K562 (cell line): ENCODE results near the gene CISTR. TPM values are rescaled to one million over a fixed set of nuclear protein-coding genes. Genes with fewer than 3 reads are reported as not detected.

Experiments
- ELF4 ChIP-seq: fragments of 450-650 bp; formaldehyde crosslinking; IDR thresholded peaks from 2 replicates; pipeline ENCODE4 v1.4.0; 2022; ENCODE audit warnings: missing genetic modification characterization
- FUS ChIP-seq: fragments of 200-400 bp; formaldehyde crosslinking; optimal IDR thresholded peaks from 2 replicates; pipeline ENCODE3; 2017; ENCODE audit warnings: low read depth, low read length
- HNRNPLL ChIP-seq: fragments of 200-400 bp; formaldehyde crosslinking; IDR thresholded peaks from 2 replicates; pipeline ENCODE4 v1.6.1; 2017; ENCODE audit warnings: low read length, low read depth, mild to moderate bottlenecking; ENCODE audit not compliant: poor library complexity, severe bottlenecking
- ILF3 ChIP-seq: fragments of 450-650 bp; IDR thresholded peaks from 2 replicates; pipeline ENCODE4 v1.6.1; 2018; ENCODE audit warnings: antibody characterized with exemption, mild to moderate bottlenecking, moderate library complexity, borderline replicate concordance
- JUN ChIP-seq, 2 experiments: sonication (generic) in 1 of 2; formaldehyde crosslinking in 1 of 2; IDR thresholded peaks; 2 replicates each; pipeline versions ENCODE4 v1.6.1 to v1.8.0; 2012 to 2022; ENCODE audit warnings: borderline replicate concordance in 2 of 2, mild to moderate bottlenecking in 2 of 2, improper control_type of control experiment in 1 of 2, low read depth in 1 of 2, low read length in 1 of 2, missing genetic modification reagents in 1 of 2
- MIER1 ChIP-seq: fragments of 450-650 bp; IDR thresholded peaks from 2 replicates; pipeline ENCODE4 v1.6.1; 2016; ENCODE audit warnings: antibody characterized with exemption, mild to moderate bottlenecking, low read depth
- MYBL2 ChIP-seq, 2 experiments: fragments of 450-650 bp in 1 of 2; sonication (generic) in 1 of 2; formaldehyde crosslinking in 1 of 2; IDR thresholded peaks; 2 replicates each; pipeline versions ENCODE4 v1.6.1 to v1.8.1; 2017 to 2022; ENCODE audit warnings: borderline replicate concordance in 1 of 2, inconsistent platforms in 1 of 2, low read depth in 1 of 2, mild to moderate bottlenecking in 1 of 2, missing genetic modification reagents in 1 of 2, moderate library complexity in 1 of 2
- MYC ChIP-seq, 2 experiments: fragments of 250-450 bp in 1 of 2; sonication (Bioruptor Pico) in 1 of 2; IDR thresholded peaks; 2 replicates each; pipeline versions ENCODE4 v1.5.1 to v1.6.1; 2012 to 2021; ENCODE audit warnings: low read depth in 2 of 2, borderline replicate concordance in 1 of 2, improper control_type of control experiment in 1 of 2, low read length in 1 of 2, mild to moderate bottlenecking in 1 of 2, moderate library complexity in 1 of 2
- ZBTB8A ChIP-seq: fragments of 450-650 bp; IDR thresholded peaks from 2 replicates; pipeline ENCODE4 v1.6.1; 2018; ENCODE audit warnings: mild to moderate bottlenecking, moderate library complexity; ENCODE audit not compliant: partially characterized antibody
- ZNF274 ChIP-seq: IDR thresholded peaks from 2 replicates; pipeline ENCODE4 v1.6.1; 2011; ENCODE audit warnings: low read depth, mild to moderate bottlenecking, low read length, moderate library complexity, borderline replicate concordance
- polyA plus RNA-seq, 8 experiments: library from polyadenylated mRNA; depleted of rRNA in 4 of 8; stranded (reverse) in 5 of 8; unstranded in 3 of 8; fragments of >200 nt; fragmentation: Nextera tagmentation in 2 of 8; fragmentation: Illumina TruSeq in 1 of 8; extraction: Ambion mirVana in 2 of 8; extraction: Trizol in 1 of 8; gene quantifications; 2 replicates each; pipeline versions ENCODE4 v1.2.1 to v1.2.3, GENCODE V29; 2011 to 2014; ENCODE audit warnings: inconsistent platforms in 1 of 8, missing spikeins in 1 of 8
- total RNA-seq, 7 experiments: library from RNA; depleted of rRNA in 6 of 7; stranded (reverse); fragments of >200 nt in 6 of 7; fragmentation: Illumina TruSeq in 2 of 7; extraction: Trizol in 2 of 7; gene quantifications; 2 replicates each; pipeline versions ENCODE4 v1.2.1 to v1.2.3, GENCODE V29; 2011 to 2021; ENCODE audit warnings: low replicate concordance in 1 of 7
- TF ChIP-seq, protein P1 (sequence below): fragments of 450-650 bp; IDR thresholded peaks from 2 replicates; pipeline ENCODE4 v1.6.1; 2016; ENCODE audit warnings: mild to moderate bottlenecking, moderate library complexity
- TF ChIP-seq, protein P2 (sequence below): fragments of 450-650 bp; conservative IDR thresholded peaks from 2 replicates; pipeline ENCODE4 v1.6.1; 2016; ENCODE audit warnings: missing genetic modification characterization, low read depth, mild to moderate bottlenecking, missing compliant biosample characterization, moderate library complexity

The CISTR gene
- total and polyA plus RNA-seq, 9 of the 15 experiments (the other 6 are each of a cell fraction or from before 2014, with no cell fraction given) = not detected

DNA sequence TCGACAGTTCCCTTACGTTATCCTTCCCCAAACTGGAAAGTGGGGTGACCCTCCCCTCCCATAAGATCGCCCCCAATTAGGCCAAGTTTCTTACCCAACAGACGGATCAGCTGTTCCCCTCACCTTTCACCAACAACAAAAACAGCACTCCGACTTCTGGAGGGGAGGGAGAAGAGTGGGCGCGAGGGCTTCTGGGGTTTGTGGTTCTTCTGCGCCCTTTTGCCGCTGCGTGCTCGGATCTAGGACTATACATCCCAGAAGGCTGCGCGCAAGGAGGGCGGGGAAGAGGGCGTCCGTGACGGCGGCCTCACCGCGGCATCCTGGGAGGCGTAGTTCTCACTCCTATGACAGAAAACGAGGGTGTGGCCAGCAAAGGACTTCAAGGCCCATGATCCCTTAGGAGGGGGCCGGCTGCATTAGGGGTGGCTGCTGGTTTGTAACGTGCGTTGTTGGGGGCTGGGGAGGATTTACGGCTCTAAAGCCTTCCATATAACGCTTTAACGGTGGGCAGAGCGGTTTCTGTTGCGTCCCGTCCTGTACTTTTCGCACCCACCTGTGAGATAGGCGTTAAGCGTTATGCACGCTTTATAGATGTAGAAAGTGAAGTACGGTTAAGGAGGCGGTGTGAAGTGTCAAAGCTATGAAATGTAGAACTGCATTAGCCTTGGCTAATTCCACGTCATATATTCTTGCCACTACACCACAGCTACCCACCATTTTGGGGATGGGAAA lies 24.3 kb downstream of the CISTR start, which contains the start of gene CALCOCO1 (continued):
- TF ChIP-seq MIER1 = no peak
- TF ChIP-seq HNRNPLL = peak; percentile 35
- peak; percentile 69 for TF ChIP-seq JUN (IDR thresholded peaks at IDR 0.05; ENCODE audit: borderline replicate concordance, low read depth, low read length)
- TF ChIP-seq JUN (CRISPR knock-in tag; IDR thresholded peaks at IDR 0.05; ENCODE audit: borderline replicate concordance) = no peak
- no peak for TF ChIP-seq FUS
- TF ChIP-seq ZBTB8A = peak; percentile 75
- TF ChIP-seq ELF4 = peak; percentile 58; the same call in 1 of the 2 replicates
- TF ChIP-seq, protein P1, sequence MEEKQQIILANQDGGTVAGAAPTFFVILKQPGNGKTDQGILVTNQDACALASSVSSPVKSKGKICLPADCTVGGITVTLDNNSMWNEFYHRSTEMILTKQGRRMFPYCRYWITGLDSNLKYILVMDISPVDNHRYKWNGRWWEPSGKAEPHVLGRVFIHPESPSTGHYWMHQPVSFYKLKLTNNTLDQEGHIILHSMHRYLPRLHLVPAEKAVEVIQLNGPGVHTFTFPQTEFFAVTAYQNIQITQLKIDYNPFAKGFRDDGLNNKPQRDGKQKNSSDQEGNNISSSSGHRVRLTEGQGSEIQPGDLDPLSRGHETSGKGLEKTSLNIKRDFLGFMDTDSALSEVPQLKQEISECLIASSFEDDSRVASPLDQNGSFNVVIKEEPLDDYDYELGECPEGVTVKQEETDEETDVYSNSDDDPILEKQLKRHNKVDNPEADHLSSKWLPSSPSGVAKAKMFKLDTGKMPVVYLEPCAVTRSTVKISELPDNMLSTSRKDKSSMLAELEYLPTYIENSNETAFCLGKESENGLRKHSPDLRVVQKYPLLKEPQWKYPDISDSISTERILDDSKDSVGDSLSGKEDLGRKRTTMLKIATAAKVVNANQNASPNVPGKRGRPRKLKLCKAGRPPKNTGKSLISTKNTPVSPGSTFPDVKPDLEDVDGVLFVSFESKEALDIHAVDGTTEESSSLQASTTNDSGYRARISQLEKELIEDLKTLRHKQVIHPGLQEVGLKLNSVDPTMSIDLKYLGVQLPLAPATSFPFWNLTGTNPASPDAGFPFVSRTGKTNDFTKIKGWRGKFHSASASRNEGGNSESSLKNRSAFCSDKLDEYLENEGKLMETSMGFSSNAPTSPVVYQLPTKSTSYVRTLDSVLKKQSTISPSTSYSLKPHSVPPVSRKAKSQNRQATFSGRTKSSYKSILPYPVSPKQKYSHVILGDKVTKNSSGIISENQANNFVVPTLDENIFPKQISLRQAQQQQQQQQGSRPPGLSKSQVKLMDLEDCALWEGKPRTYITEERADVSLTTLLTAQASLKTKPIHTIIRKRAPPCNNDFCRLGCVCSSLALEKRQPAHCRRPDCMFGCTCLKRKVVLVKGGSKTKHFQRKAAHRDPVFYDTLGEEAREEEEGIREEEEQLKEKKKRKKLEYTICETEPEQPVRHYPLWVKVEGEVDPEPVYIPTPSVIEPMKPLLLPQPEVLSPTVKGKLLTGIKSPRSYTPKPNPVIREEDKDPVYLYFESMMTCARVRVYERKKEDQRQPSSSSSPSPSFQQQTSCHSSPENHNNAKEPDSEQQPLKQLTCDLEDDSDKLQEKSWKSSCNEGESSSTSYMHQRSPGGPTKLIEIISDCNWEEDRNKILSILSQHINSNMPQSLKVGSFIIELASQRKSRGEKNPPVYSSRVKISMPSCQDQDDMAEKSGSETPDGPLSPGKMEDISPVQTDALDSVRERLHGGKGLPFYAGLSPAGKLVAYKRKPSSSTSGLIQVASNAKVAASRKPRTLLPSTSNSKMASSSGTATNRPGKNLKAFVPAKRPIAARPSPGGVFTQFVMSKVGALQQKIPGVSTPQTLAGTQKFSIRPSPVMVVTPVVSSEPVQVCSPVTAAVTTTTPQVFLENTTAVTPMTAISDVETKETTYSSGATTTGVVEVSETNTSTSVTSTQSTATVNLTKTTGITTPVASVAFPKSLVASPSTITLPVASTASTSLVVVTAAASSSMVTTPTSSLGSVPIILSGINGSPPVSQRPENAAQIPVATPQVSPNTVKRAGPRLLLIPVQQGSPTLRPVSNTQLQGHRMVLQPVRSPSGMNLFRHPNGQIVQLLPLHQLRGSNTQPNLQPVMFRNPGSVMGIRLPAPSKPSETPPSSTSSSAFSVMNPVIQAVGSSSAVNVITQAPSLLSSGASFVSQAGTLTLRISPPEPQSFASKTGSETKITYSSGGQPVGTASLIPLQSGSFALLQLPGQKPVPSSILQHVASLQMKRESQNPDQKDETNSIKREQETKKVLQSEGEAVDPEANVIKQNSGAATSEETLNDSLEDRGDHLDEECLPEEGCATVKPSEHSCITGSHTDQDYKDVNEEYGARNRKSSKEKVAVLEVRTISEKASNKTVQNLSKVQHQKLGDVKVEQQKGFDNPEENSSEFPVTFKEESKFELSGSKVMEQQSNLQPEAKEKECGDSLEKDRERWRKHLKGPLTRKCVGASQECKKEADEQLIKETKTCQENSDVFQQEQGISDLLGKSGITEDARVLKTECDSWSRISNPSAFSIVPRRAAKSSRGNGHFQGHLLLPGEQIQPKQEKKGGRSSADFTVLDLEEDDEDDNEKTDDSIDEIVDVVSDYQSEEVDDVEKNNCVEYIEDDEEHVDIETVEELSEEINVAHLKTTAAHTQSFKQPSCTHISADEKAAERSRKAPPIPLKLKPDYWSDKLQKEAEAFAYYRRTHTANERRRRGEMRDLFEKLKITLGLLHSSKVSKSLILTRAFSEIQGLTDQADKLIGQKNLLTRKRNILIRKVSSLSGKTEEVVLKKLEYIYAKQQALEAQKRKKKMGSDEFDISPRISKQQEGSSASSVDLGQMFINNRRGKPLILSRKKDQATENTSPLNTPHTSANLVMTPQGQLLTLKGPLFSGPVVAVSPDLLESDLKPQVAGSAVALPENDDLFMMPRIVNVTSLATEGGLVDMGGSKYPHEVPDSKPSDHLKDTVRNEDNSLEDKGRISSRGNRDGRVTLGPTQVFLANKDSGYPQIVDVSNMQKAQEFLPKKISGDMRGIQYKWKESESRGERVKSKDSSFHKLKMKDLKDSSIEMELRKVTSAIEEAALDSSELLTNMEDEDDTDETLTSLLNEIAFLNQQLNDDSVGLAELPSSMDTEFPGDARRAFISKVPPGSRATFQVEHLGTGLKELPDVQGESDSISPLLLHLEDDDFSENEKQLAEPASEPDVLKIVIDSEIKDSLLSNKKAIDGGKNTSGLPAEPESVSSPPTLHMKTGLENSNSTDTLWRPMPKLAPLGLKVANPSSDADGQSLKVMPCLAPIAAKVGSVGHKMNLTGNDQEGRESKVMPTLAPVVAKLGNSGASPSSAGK = peak; percentile 25; the same call in 1 of the 2 replicates
- no peak for TF ChIP-seq MYBL2 (IDR thresholded peaks at IDR 0.05; ENCODE audit: low read depth)
- no peak for TF ChIP-seq MYBL2 (CRISPR knock-in tag; IDR thresholded peaks at IDR 0.05; ENCODE audit: borderline replicate concordance)
- TF ChIP-seq ZNF274 = no peak
- TF ChIP-seq, protein P2, sequence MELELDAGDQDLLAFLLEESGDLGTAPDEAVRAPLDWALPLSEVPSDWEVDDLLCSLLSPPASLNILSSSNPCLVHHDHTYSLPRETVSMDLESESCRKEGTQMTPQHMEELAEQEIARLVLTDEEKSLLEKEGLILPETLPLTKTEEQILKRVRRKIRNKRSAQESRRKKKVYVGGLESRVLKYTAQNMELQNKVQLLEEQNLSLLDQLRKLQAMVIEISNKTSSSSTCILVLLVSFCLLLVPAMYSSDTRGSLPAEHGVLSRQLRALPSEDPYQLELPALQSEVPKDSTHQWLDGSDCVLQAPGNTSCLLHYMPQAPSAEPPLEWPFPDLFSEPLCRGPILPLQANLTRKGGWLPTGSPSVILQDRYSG (tag) = peak; percentile 90
- peak; percentile 87 for TF ChIP-seq MYC (IDR thresholded peaks at IDR 0.05; ENCODE audit: low read depth, low read length)
- no peak for TF ChIP-seq MYC (CRISPR knock-in tag; IDR thresholded peaks at IDR 0.05; ENCODE audit: borderline replicate concordance, low read depth)
- no peak for TF ChIP-seq ILF3
